GM18526 (cell line): ENCODE measurements around the gene HIPK4.

Experiments
- POLR2A ChIP-seq: IDR thresholded peaks from 3 replicates; pipeline ENCODE4 v1.6.1; 2011; ENCODE audit not compliant: insufficient read length; ENCODE audit errors: extremely low read depth

The HIPK4 gene

GRCh38 chr19:40403262-40403984, 13.4 kb upstream of the HIPK4 start:
- no peak for TF ChIP-seq POLR2A

DNA sequence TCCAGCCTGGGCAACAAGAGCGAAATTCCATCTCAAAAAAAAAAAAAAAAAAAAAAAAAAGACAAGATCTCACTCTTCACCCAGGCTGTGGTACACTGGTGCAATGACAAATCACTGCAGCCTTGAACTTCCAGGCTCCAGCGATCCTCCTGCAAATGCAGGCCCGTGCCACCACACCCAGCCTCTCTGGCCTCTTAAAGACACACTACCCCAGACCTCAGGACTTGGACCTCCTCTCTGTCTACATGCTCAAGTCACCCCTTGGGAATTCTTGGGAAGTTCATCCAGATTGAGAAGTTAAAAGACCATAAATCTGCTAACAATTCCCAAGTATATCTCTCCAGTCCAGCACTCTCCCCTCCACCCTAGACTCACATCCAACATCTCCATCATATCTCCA, 10.6 kb upstream of the HIPK4 start:
- no peak for TF ChIP-seq POLR2A

DNA sequence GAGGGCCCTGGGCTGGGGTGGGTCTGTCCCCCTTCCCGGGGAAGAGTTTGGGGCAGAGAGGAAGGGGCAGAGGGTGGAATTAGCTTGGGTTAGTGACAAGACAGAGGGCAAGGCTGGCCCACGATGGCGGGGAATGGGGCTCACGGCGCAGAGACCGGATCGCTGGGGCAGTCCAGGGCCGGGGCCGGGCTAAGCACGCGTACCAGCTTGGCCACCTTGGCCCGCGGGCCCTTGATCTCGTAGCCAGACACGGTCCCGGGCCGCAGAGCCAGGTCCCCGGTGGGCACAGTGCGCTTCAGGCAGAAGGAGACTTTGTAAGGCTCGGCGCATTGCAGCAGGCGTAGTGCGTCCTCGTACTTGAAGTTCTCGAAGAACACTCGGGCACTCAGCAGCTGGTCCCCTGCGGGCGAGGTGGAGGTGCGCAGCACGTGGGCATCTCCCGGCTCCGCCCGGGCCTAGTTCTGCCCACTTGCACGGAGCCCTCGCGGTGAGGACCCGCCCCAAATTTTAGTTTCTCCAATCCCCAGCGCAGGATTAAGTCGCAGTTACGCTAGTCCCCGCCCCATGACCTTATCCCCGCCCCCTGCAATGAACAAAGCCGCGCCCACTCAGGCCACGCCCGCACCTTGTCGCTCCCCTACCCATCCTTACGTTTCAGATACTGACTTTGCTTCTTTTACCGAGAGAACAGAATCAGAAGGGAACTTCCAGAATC, 8.6 kb upstream of the HIPK4 start:
- TF ChIP-seq POLR2A: no peak

GRCh38 chr19:40397568-40397906, 7.6 kb upstream of the HIPK4 start:
- no peak for TF ChIP-seq POLR2A

DNA sequence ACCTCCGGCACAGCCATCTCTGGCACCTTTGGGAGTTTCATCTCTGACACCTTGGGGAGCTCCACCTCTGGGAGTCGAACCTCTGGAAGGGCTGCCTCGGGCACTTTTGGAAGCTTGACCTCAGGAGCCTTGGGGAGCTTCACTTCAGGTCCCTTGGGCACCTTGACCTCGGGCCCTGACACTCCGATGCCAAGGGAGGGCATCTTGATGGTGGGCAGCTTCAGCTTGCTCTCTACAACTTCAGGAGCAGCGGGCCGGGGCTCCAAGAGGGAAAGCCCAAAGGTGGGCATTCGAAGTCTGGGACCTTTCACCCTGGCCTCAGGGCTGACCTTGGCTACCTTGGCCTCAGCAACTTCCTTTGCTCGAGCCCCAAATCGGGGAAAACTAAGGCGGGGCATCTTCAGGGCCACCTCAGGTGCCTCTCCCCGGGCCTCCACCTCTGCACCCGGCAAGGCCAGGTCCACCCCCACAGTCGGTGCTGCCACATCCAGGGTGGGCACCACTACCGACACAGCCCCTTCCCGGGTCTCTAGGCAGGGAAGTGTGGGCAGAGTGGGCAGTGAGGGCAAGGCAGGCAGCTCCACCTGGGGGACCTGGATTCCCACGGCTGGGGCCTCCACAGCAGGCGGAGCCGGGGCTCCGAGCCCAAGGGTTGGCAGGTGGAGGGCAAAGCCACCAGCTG, 7.0 kb upstream of the HIPK4 start:
- no peak for TF ChIP-seq POLR2A

GRCh38 chr19:40395956-40396355, 6.0 kb upstream of the HIPK4 start:
- no peak for TF ChIP-seq POLR2A

GRCh38 chr19:40394816-40395210, 4.8 kb upstream of the HIPK4 start:
- TF ChIP-seq POLR2A: no peak

GRCh38 chr19:40393894-40394815, 4.2 kb upstream of the HIPK4 start:
- TF ChIP-seq POLR2A: no peak

DNA sequence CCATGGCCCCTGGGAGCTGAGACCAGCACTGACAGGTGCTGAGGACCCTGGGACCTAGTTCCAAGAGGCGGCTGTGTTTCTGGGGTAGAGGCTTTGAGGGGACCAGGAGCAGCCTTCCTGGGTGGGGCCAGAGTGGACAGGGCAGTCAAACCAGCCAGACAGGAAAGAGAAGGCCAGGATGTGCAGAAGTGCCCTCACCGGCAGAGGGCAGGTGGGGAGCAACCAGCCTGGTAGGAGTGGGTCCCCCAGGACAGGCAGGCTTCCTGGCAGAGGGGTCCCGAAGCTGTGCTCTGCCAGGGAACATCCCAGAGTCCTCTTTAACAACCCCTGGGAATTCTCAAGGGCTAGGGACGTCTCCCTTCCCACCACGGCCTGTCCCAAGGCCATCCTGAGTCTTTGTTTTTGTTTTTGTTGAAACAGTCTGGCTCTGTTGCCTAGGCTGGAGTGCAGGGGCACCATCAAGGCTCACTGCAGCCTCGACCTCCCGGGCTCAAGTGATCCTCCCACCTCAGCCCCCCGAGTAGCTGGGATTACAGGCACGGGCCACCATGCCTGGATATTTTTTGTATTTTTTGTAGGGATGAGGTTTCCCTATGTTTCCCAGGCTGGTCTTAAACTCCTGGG, 3.0 kb upstream of the HIPK4 start:
- TF ChIP-seq POLR2A: no peak

DNA sequence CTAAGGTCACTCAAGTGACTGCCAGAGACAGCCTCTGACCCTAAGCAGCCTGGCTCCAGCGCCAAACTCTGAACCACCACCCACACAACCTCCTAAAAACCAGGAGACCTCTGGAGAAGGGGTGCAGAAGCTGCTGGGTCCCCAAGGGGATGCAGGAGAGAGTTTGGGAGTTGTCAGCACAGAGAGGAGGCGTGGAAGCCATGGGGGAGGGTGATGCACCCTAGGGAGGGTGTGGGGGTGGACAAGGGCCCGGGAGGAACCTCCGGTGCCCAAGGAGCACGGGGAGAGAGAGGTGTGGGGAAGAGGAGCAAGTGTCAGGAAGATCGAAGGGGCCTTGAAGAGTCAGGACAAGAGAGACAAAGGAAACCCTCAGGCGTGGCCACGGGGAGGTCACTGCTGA, 2.1 kb upstream of the HIPK4 start:
- no peak for TF ChIP-seq POLR2A

DNA sequence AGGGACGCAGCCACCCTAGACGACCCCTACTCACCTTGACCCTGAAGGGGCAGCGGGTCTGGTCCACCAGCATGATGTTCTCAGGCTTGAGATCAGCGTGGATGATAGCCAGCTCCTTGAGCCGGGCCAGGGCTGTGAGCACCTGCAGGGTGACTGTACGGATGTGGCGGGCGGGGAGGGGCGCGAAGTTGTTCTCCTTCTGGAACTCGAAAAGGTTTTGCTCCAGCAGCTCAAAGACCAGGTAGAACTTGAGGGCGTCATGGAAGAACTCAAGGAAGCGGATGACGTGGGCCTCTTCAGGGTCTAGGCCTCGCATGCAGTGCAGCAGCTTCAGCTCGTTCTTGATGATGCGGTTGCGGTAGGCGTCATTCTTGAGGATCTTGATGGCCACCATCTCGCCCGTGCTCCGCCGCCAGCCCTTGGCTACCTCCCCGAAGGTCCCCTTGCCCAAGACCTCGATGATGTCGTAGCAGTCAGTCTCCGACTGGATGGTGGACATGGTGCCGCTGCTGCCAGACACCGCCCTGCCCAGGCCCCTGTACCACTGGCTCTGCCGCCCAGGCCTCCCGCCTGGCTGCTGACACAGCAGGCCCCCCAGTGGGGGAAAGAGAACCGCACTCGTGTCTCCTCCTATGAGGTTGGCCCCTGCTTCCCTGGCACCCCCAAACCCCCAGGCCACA, 437 bp downstream of the HIPK4 start:
- TF ChIP-seq POLR2A: no peak

GRCh38 chr19:40388481-40388880, 1.5 kb downstream of the HIPK4 start:
- TF ChIP-seq POLR2A: no peak

DNA sequence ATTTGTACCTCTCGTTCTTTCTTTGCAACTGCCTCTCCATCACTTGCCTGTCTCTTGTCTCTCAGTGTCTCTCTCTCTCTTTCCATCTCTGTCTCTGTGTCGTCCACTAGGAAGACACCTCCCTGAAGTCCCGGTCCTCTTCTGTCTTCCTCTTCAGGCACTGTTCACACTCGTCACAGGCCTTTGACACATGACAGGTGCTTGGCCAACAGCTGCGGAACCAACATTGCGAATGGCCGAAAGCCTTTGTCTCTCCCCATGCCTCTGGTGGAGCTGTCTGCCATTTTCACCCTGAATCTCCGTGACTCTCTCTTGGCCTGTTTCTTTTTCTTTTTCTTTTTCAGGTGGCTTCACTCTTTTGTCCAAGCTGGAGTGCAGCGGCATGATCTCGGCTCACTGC, 2.8 kb downstream of the HIPK4 start:
- no peak for TF ChIP-seq POLR2A

- TF ChIP-seq POLR2A: no peak
These were observed 6.2 kb downstream of the HIPK4 start for GRCh38 chr19:40383668-40384248.
